ENCODE data around the gene POU2AF1. TPM values are rescaled to one million over a fixed set of nuclear protein-coding genes. Genes with fewer than 3 reads are reported as not detected.
"Not testable (repeated sequence)": the region's sequence is repeated elsewhere in the genome, so short reads cannot be mapped to it uniquely, and the experiment has no call there.

POU2AF1 gene
- total and polyA plus RNA-seq, 5 donors from 2014 or later: 1.6 to 4.8 (median 2.2) TPM

DNA sequence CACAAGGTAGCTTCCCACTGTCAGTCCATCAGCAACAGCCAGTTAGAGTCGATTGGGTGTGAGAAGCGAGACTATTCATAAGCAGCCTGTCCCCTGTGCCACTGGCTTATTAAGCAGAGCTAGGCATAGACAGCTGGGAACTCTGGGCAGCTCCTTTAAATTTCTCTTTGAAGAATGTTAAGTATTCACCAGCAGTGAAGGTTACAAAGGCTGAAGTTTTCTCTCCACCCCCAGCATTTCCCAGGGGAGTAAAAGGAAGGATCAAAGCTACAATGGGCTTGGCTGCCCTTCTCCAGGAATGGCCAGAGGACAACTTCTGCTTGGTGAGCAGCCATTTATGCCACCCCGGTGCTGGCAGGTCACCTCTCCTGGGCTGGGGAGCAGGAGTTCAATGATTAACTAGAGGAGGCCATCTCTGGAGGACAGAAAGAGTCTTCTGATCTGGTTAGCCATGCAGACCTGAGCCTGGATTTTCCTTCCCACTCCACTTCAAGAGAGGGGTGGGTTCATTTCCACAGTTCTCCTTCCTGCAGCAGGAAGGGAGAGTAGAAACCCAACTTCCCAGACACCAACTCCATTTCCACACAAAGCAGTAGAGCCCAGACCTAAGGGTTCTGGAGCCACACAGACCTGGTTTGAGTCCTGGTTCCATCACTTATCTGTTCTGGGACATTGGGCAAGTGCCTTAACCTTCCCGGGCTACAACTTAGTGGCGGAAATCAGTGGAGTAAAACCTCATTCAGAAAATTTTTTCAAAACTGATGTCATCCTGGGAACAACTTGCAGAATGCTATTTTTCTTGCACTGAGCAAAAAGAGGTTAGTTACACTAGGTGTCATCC lies 58.1 kb downstream of the POU2AF1 start:
- Histone ChIP-seq H3K4me1 (ENCODE audit: control insufficient read depth, insufficient read depth, low read length, poor library complexity, severe bottlenecking) (no peaks in the 10 kb centered on the region), H3K9me3 (ENCODE audit: control insufficient read depth in 2 of 2, low read length in 2 of 2) (no peaks in the 10 kb centered on the region), H3K4me3 (ENCODE audit: low read depth, low read length) (no peak overlapping the region), H3K36me3 (ENCODE audit: control insufficient read depth, insufficient read depth, low read length) (no peaks in the 10 kb centered on the region), H3K27ac (ENCODE audit: insufficient read depth, low read length, poor library complexity, severe bottlenecking) (no peak overlapping the region), H3K27me3 (ENCODE audit: control insufficient read depth, insufficient read depth, low read length) (peaks cover 2% of the 10 kb centered on the region)
- Mint-ChIP-seq H3K27me3 (peaks cover 9% of the 10 kb centered on the region), H3K4me1 (no peaks in the 10 kb centered on the region), H3K36me3 (no peaks in the 10 kb centered on the region), H3K27ac (no peak overlapping the region), H3K4me3 (no peak overlapping the region), H3K9me3 (peaks cover 0 to 2% (median 0%) of the 10 kb centered on the region in 7 donors)
- ATAC-seq (ENCODE audit: low read depth in 2 of 2): no peak
- DNase-seq: no peak

GRCh38 chr11:111320199-111320598 lies 58.9 kb downstream of the POU2AF1 start:
- DNase-seq; H3K27ac Mint-ChIP-seq; H3K4me3 ChIP-seq (ENCODE audit: low read depth, low read length); H3K9me3 Mint-ChIP-seq; H3K9me3 ChIP-seq (ENCODE audit: control insufficient read depth in 2 of 2, low read length in 2 of 2); H3K4me1 Mint-ChIP-seq; H3K27ac ChIP-seq (ENCODE audit: insufficient read depth, low read length, poor library complexity, severe bottlenecking); ATAC-seq (ENCODE audit: low read depth in 2 of 2); H3K36me3 ChIP-seq (ENCODE audit: control insufficient read depth, insufficient read depth, low read length); H3K4me3 Mint-ChIP-seq; H3K36me3 Mint-ChIP-seq; H3K4me1 ChIP-seq (ENCODE audit: control insufficient read depth, insufficient read depth, low read length, poor library complexity, severe bottlenecking); H3K27me3 ChIP-seq (ENCODE audit: control insufficient read depth, insufficient read depth, low read length): not testable (repeated sequence)
- peaks cover 10% of the 10 kb centered on the region for H3K27me3 Mint-ChIP-seq

GRCh38 chr11:111319296-111319695 lies 59.8 kb downstream of the POU2AF1 start:
- no peak overlapping the region for H3K27ac Mint-ChIP-seq
- Histone ChIP-seq H3K9me3 (ENCODE audit: control insufficient read depth in 2 of 2, low read length in 2 of 2) (no peaks in the 10 kb centered on the region), H3K27ac (ENCODE audit: insufficient read depth, low read length, poor library complexity, severe bottlenecking) (no peak overlapping the region), H3K36me3 (ENCODE audit: control insufficient read depth, insufficient read depth, low read length) (no peaks in the 10 kb centered on the region), H3K27me3 (ENCODE audit: control insufficient read depth, insufficient read depth, low read length) (peaks cover 2% of the 10 kb centered on the region), H3K4me3 (ENCODE audit: low read depth, low read length) (no peak overlapping the region), H3K4me1 (ENCODE audit: control insufficient read depth, insufficient read depth, low read length, poor library complexity, severe bottlenecking) (no peaks in the 10 kb centered on the region)
- DNase-seq: no peak
- no peaks in the 10 kb centered on the region for H3K36me3 Mint-ChIP-seq
- H3K4me1 Mint-ChIP-seq: no peaks in the 10 kb centered on the region
- peaks cover 6% of the 10 kb centered on the region for H3K27me3 Mint-ChIP-seq
- ATAC-seq (ENCODE audit: low read depth in 2 of 2): no peak
- H3K4me3 Mint-ChIP-seq: no peak overlapping the region
- H3K9me3 Mint-ChIP-seq: no peaks in the 10 kb centered on the region

GRCh38 chr11:111312076-111312475 lies 67.0 kb downstream of the POU2AF1 start:
- H3K4me1 Mint-ChIP-seq: no peaks in the 10 kb centered on the region
- H3K4me3 Mint-ChIP-seq: no peak overlapping the region
- Histone ChIP-seq H3K4me1 (ENCODE audit: control insufficient read depth, insufficient read depth, low read length, poor library complexity, severe bottlenecking) (no peaks in the 10 kb centered on the region), H3K27ac (ENCODE audit: insufficient read depth, low read length, poor library complexity, severe bottlenecking) (no peak overlapping the region), H3K27me3 (ENCODE audit: control insufficient read depth, insufficient read depth, low read length) (peaks cover 2% of the 10 kb centered on the region), H3K36me3 (ENCODE audit: control insufficient read depth, insufficient read depth, low read length) (no peaks in the 10 kb centered on the region), H3K4me3 (ENCODE audit: low read depth, low read length) (no peak overlapping the region), H3K9me3 (ENCODE audit: control insufficient read depth in 2 of 2, low read length in 2 of 2) (no peaks in the 10 kb centered on the region)
- H3K27ac Mint-ChIP-seq: no peak overlapping the region
- H3K9me3 Mint-ChIP-seq: peaks cover 0 to 4% (median 0%) of the 10 kb centered on the region in 7 donors
- peaks cover 19% of the 10 kb centered on the region for H3K27me3 Mint-ChIP-seq
- no peak for ATAC-seq (ENCODE audit: low read depth in 2 of 2)
- no peaks in the 10 kb centered on the region for H3K36me3 Mint-ChIP-seq
- DNase-seq: no peak

DNA sequence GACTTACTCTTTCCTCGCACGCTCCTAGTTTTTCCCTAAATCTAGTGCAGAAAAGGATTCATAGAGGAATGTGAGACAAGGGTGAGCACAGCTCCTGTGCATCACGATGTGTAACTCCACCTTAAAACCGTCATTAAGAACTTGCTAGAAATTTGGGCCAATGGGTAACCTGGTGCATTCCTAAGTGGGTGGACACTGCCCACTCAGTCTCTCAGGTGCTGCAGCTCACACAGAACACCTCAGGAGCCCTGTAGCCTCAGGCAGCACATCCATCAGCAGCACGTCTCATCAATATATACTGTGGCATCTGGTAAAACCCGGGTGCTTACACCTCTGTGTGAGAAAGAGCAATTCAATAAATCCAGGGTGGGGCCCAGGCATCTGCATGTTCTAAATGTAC lies 68.4 kb downstream of the POU2AF1 start:
- H3K36me3 Mint-ChIP-seq: no peaks in the 10 kb centered on the region
- no peak overlapping the region for H3K4me3 Mint-ChIP-seq
- ATAC-seq (ENCODE audit: low read depth in 2 of 2) (no peak), DNase-seq (no peak)
- Histone ChIP-seq H3K4me1 (ENCODE audit: control insufficient read depth, insufficient read depth, low read length, poor library complexity, severe bottlenecking) (no peaks in the 10 kb centered on the region), H3K27ac (ENCODE audit: insufficient read depth, low read length, poor library complexity, severe bottlenecking) (no peak overlapping the region), H3K36me3 (ENCODE audit: control insufficient read depth, insufficient read depth, low read length) (no peaks in the 10 kb centered on the region), H3K4me3 (ENCODE audit: low read depth, low read length) (no peak overlapping the region), H3K27me3 (ENCODE audit: control insufficient read depth, insufficient read depth, low read length) (peaks cover 7% of the 10 kb centered on the region), H3K9me3 (ENCODE audit: control insufficient read depth in 2 of 2, low read length in 2 of 2) (no peaks in the 10 kb centered on the region)
- peaks cover 18% of the 10 kb centered on the region for H3K27me3 Mint-ChIP-seq
- no peak overlapping the region for H3K27ac Mint-ChIP-seq
- no peaks in the 10 kb centered on the region for H3K4me1 Mint-ChIP-seq
- H3K9me3 Mint-ChIP-seq: peaks cover 0 to 4% (median 0%) of the 10 kb centered on the region in 7 donors

DNA sequence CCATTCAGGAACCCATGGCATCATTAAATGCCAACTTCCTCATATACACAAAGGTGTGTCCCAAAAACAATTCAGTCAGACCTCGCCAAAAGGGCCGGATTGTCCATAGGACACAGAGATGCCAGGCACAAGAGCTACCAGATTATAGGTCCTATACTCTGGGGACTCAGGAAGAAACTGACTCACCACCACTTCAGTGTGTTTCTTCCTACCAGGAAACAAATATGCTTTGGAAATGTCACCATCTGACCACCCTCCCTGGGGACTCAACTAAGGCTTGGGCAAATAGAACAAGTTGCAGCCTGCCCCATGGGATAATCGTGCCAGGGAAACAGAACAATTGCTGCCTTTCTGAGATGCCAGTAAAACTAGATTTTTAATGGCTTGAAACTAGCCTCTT lies 69.0 kb downstream of the POU2AF1 start:
- Histone ChIP-seq H3K27ac (ENCODE audit: insufficient read depth, low read length, poor library complexity, severe bottlenecking) (no peak overlapping the region), H3K4me1 (ENCODE audit: control insufficient read depth, insufficient read depth, low read length, poor library complexity, severe bottlenecking) (no peaks in the 10 kb centered on the region), H3K36me3 (ENCODE audit: control insufficient read depth, insufficient read depth, low read length) (no peaks in the 10 kb centered on the region), H3K27me3 (ENCODE audit: control insufficient read depth, insufficient read depth, low read length) (peaks cover 11% of the 10 kb centered on the region), H3K4me3 (ENCODE audit: low read depth, low read length) (no peak overlapping the region), H3K9me3 (ENCODE audit: control insufficient read depth in 2 of 2, low read length in 2 of 2) (no peaks in the 10 kb centered on the region)
- H3K36me3 Mint-ChIP-seq: no peaks in the 10 kb centered on the region
- H3K4me1 Mint-ChIP-seq: no peaks in the 10 kb centered on the region
- ATAC-seq (ENCODE audit: low read depth in 2 of 2): no peak
- H3K9me3 Mint-ChIP-seq: peaks cover 0 to 4% (median 0%) of the 10 kb centered on the region in 7 donors
- peaks cover 18% of the 10 kb centered on the region for H3K27me3 Mint-ChIP-seq
- no peak overlapping the region for H3K4me3 Mint-ChIP-seq
- DNase-seq: no peak
- H3K27ac Mint-ChIP-seq: no peak overlapping the region

- DNase-seq (no peak), ATAC-seq (ENCODE audit: low read depth in 2 of 2) (no peak)
- Mint-ChIP-seq H3K4me1 (no peaks in the 10 kb centered on the region), H3K27ac (no peak overlapping the region), H3K27me3 (peaks cover 18% of the 10 kb centered on the region), H3K4me3 (no peak overlapping the region), H3K9me3 (peaks cover 0 to 4% (median 0%) of the 10 kb centered on the region in 7 donors), H3K36me3 (no peaks in the 10 kb centered on the region)
- Histone ChIP-seq H3K4me3 (ENCODE audit: low read depth, low read length) (no peak overlapping the region), H3K4me1 (ENCODE audit: control insufficient read depth, insufficient read depth, low read length, poor library complexity, severe bottlenecking) (no peaks in the 10 kb centered on the region), H3K27ac (ENCODE audit: insufficient read depth, low read length, poor library complexity, severe bottlenecking) (no peak overlapping the region), H3K27me3 (ENCODE audit: control insufficient read depth, insufficient read depth, low read length) (peaks cover 13% of the 10 kb centered on the region), H3K9me3 (ENCODE audit: control insufficient read depth in 2 of 2, low read length in 2 of 2) (no peaks in the 10 kb centered on the region), H3K36me3 (ENCODE audit: control insufficient read depth, insufficient read depth, low read length) (no peaks in the 10 kb centered on the region)
Measured at GRCh38 chr11:111309215-111309915, 69.7 kb downstream of the POU2AF1 start.
